ENCODE results near the gene RNF145. TPM values are rescaled to one million over a fixed set of nuclear protein-coding genes. Genes with fewer than 3 reads are reported as not detected.

The RNF145 gene
- total and polyA plus RNA-seq, 12 donors: 9.4 to 37.4 (median 22.2) TPM

- no peak overlapping the region for H3K27ac ChIP-seq
- WGBS, 2 donors: 63 to 69% methylated on average over 3 of the region's 3 CpGs
- no peak overlapping the region for H3K4me3 ChIP-seq
- no peaks in the 10 kb centered on the region for H3K9me3 ChIP-seq
- intact Hi-C loops (cut with DNase I): no loop called here
- no peak for TF ChIP-seq CTCF (IDR thresholded peaks at IDR 0.05)
- H3K4me1 ChIP-seq: no peaks in the 10 kb centered on the region
- ATAC-seq: no peak
- DNase-seq: no peak
- peaks cover 0 to 28% (median 5%) of the 10 kb centered on the region in 7 donors for H3K27me3 ChIP-seq
- H3K36me3 ChIP-seq: no peaks in the 10 kb centered on the region
Measured at GRCh38 chr5:159244163-159244562, 34.8 kb upstream of the RNF145 start.

GRCh38 chr5:159243385-159243784, 34.0 kb upstream of the RNF145 start:
- Histone ChIP-seq H3K27ac (no peak overlapping the region), H3K36me3 (no peaks in the 10 kb centered on the region), H3K27me3 (peaks cover 0 to 26% (median 3%) of the 10 kb centered on the region in 7 donors), H3K4me1 (no peaks in the 10 kb centered on the region), H3K9me3 (no peaks in the 10 kb centered on the region), H3K4me3 (no peak overlapping the region)
- DNase-seq (no peak), ATAC-seq (no peak)
- intact Hi-C loops (cut with DNase I): loop anchor here in 1 of 10 donors (1.0 kb wide), 1 partner anchor 12 kb away; no protein-coding TSS in a partner anchor
- no peak for TF ChIP-seq CTCF (IDR thresholded peaks at IDR 0.05)

- no peak for DNase-seq
- no peaks in the 10 kb centered on the region for H3K4me1 ChIP-seq
- no peaks in the 10 kb centered on the region for H3K36me3 ChIP-seq
- no peak for TF ChIP-seq CTCF (IDR thresholded peaks at IDR 0.05)
- WGBS, 2 donors: 54 to 60% methylated on average over 4 of the region's 4 CpGs
- H3K27me3 ChIP-seq: peaks cover 0 to 21% (median 0%) of the 10 kb centered on the region in 7 donors
- H3K4me3 ChIP-seq: no peak overlapping the region
- intact Hi-C loops (cut with DNase I): loop anchor here in 1 of 10 donors (1.0 kb wide), 1 partner anchor 11 kb away; no protein-coding TSS in a partner anchor
- H3K9me3 ChIP-seq: no peaks in the 10 kb centered on the region
- no peak for ATAC-seq
- no peak overlapping the region for H3K27ac ChIP-seq
Measured at GRCh38 chr5:159242656-159243055, 33.3 kb upstream of the RNF145 start.

GRCh38 chr5:159241946-159242552, 32.7 kb upstream of the RNF145 start:
- H3K4me1 ChIP-seq: no peaks in the 10 kb centered on the region
- no peaks in the 10 kb centered on the region for H3K36me3 ChIP-seq
- intact Hi-C loops (cut with DNase I): no loop called here
- TF ChIP-seq CTCF (IDR thresholded peaks at IDR 0.05): no peak
- peaks cover 0 to 17% (median 0%) of the 10 kb centered on the region in 7 donors for H3K27me3 ChIP-seq
- H3K4me3 ChIP-seq: no peak overlapping the region
- DNase-seq: no peak
- no peaks in the 10 kb centered on the region for H3K9me3 ChIP-seq
- ATAC-seq: no peak
- no peak overlapping the region for H3K27ac ChIP-seq
- WGBS, 2 donors: 44 to 50% methylated on average over 2 of the region's 2 CpGs

Measured in heart right ventricle (tissue), 16 donors.